Adrenal gland (tissue), 12 donors: ENCODE data around the gene NIPAL1. TPM values are rescaled to one million over a fixed set of nuclear protein-coding genes. Genes with fewer than 3 reads are reported as not detected.

Experiments used
- DNase-seq, 7 donors: peaks; one replicate each; pipeline ENCODE4 v3.0.0-alpha.2; 2019 to 2020
- H3K27ac ChIP-seq, 5 donors: fragments of 200-600 bp; sonication (generic) in 4 of 5; 1 replicate in 3 of 5; 2 replicates in 2 of 5; pipeline versions ENCODE4 v1.5.1 to v1.8.0; 2016 to 2020; ENCODE audit warnings: mild to moderate bottlenecking in 1 of 5
- H3K27me3 ChIP-seq: fragments of 200-600 bp; 2 replicates; pipeline ENCODE4 v1.8.0; 2021
- H3K36me3 ChIP-seq, 2 donors: fragments of 200-600 bp; replicated peaks in 1 of 2; 1 replicate in 1 of 2; 2 replicates in 1 of 2; pipeline versions ENCODE4 v1.5.1 to v1.8.0; 2018 to 2022
- H3K4me1 ChIP-seq, 2 donors: fragments of 200-600 bp; replicated peaks in 1 of 2; 1 replicate in 1 of 2; 2 replicates in 1 of 2; pipeline versions ENCODE4 v1.5.1 to v1.8.0; 2018 to 2021
- H3K4me3 ChIP-seq, 4 donors: fragments of 200-600 bp; sonication (generic) in 3 of 4; one replicate each; pipeline ENCODE4 v1.5.1; 2016 to 2018
- H3K9me3 ChIP-seq, 3 donors: fragments of 200-600 bp; sonication (generic) in 1 of 3; replicated peaks in 1 of 3; 1 replicate in 2 of 3; 2 replicates in 1 of 3; pipeline versions ENCODE4 v1.5.1 to v1.8.0; 2016 to 2021
- CTCF ChIP-seq, 6 experiments: fragments of 450-650 bp in 4 of 6; fragments of 200-600 bp in 2 of 6; sonication (generic) in 1 of 6; IDR thresholded peaks; 1 replicate in 5 of 6; 2 replicates in 1 of 6; pipeline versions ENCODE4 v1.5.1 to v1.8.0; 2016 to 2021; ENCODE audit warnings: antibody characterized with exemption in 6 of 6, mild to moderate bottlenecking in 2 of 6, moderate library complexity in 1 of 6
- POLR2A ChIP-seq, 2 donors: fragments of 450-650 bp; IDR thresholded peaks; one replicate each; pipeline ENCODE4 v1.6.1; 2017; ENCODE audit warnings: antibody characterized with exemption in 2 of 2, mild to moderate bottlenecking in 2 of 2, moderate library complexity in 1 of 2
- WGBS, 4 donors: extraction: QIAGEN DNeasy Blood & Tissue Kit in 2 of 4; methylation state at CpG; one replicate each; pipeline versions ENCODE4 v1.1.5 to v1.1.7; 2013 to 2017; 5-methylcytosine and 5-hydroxymethylcytosine counted together
- intact Hi-C, 2 donors: fragments of 100-400 bp; cut with DNase I; formaldehyde crosslinking; loops; one replicate each; pipeline versions ENCODE4 v1.14.1 to v1.15.0; 2022 to 2023
- polyA plus RNA-seq, 3 donors: library from polyadenylated mRNA; stranded (reverse); fragments of 200-250 nt in 2 of 3; fragments of 350-450 nt in 1 of 3; fragmentation: Illumina TruSeq in 1 of 3; extraction: RNeasy Lipid Tissue Mini Kit (QIAGEN cat#74804) in 1 of 3; gene quantifications; one replicate each; pipeline ENCODE4 v1.2.3, GENCODE V29; 2013 to 2014
- total RNA-seq, 9 donors: library from RNA; depleted of rRNA in 4 of 9; stranded (reverse); fragments of >200 nt in 4 of 9; fragments of 120-200 nt in 1 of 9; fragmentation: NEBNext Ultra II Directional in 1 of 9; extraction: Animal tissue kit (Norgen Biotek cat#: 25700) in 1 of 9; gene quantifications; one replicate each; pipeline versions ENCODE4 v1.1.0 to v1.2.4, GENCODE V29; 2013 to 2023
- donor health status: healthy with polysubstance abuse.
- donor health status: Bipolar disorder and iron deficiency.
- donor health status: DM: yes; HTN: yes; CAD: no.
- donor health status: DM: no; HTN: no; CAD: no.
- donor health status: DM: no; HTN: no; CAD: no.
- donor health status: DM: yes; HTN: yes; CAD: no.

Gene NIPAL1
- total and polyA plus RNA-seq, 12 donors: 0.03 to 1.5 (median 0.75) TPM; not detected in 1

DNA sequence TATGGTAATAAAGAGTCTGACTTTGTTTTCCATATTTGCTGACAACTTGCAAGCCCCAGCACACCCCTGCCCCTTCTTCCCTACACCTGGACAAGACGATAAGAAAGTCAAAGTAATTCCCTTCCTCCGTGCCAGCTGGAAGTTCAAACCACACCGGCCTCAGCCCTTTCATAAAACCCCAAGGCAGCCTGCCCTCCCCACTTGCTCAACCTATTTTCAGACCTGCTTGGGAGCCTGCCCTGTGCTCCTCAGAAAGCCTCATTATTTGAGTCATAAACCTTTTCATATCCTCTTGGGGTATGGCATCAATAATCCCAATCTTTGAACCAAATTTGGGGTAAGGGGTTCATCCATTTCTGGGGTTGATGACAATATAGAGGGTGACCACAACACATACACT, 29.5 kb downstream of the NIPAL1 start:
- Histone ChIP-seq H3K9me3 (no peaks in the 10 kb centered on the region), H3K27ac (no peak overlapping the region), H3K36me3 (no peaks in the 10 kb centered on the region), H3K4me3 (no peak overlapping the region), H3K27me3 (peaks cover 8% of the 10 kb centered on the region), H3K4me1 (no peaks in the 10 kb centered on the region)
- WGBS, 4 donors: 57 to 69% (median 62%) methylated on average over 3 of the region's 3 CpGs
- intact Hi-C loops: no loop called here
- no peak for DNase-seq
- no peak for TF ChIP-seq POLR2A (IDR thresholded peaks at IDR 0.05)
- TF ChIP-seq CTCF (IDR thresholded peaks at IDR 0.05): no peak

DNA sequence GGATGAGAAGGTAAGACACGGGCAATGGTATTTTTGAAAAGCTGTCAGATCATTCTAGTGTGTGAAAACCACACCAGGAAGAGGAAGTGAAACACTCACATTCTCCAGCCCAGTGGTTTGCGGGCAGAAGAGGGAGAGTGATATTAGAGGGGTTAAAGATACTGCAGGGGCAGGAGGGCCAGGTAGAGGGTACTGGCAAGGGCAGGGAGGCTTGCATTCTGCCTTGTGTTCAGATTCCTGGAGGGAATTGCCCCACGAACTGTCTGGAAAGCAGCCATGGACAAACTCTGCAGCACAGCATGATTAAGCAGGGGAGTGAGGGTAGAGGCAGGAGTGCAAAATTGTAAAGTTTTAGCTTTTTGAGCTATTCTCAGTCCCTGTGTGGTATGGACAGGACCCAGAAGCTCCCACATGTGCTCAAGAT, 30.9 kb downstream of the NIPAL1 start:
- Histone ChIP-seq H3K4me3 (no peak overlapping the region), H3K36me3 (no peaks in the 10 kb centered on the region), H3K4me1 (no peaks in the 10 kb centered on the region), H3K27ac (no peak overlapping the region), H3K9me3 (no peaks in the 10 kb centered on the region), H3K27me3 (peaks cover 8% of the 10 kb centered on the region)
- 37 to 47% (median 43%) methylated on average over 3 of the region's 3 CpGs for WGBS, 4 donors
- no peak for DNase-seq
- intact Hi-C loops: no loop called here
- TF ChIP-seq CTCF (IDR thresholded peaks at IDR 0.05): no peak
- no peak for TF ChIP-seq POLR2A (IDR thresholded peaks at IDR 0.05)

GRCh38 chr4:48047896-48048295, 31.3 kb downstream of the NIPAL1 start:
- no peaks in the 10 kb centered on the region for H3K36me3 ChIP-seq
- TF ChIP-seq POLR2A (IDR thresholded peaks at IDR 0.05) (no peak), CTCF (IDR thresholded peaks at IDR 0.05) (no peak)
- no peaks in the 10 kb centered on the region for H3K4me1 ChIP-seq
- H3K27ac ChIP-seq: no peak overlapping the region
- no peaks in the 10 kb centered on the region for H3K9me3 ChIP-seq
- H3K4me3 ChIP-seq: no peak overlapping the region
- intact Hi-C loops: no loop called here
- whole genome bisulfite sequencing, 4 donors: 57 to 100% (median 72%) methylated on average over 1 of the region's 1 CpG
- no peak for DNase-seq
- peaks cover 8% of the 10 kb centered on the region for H3K27me3 ChIP-seq

GRCh38 chr4:48049483-48049882, 32.9 kb downstream of the NIPAL1 start:
- DNase-seq: no peak
- intact Hi-C loops: no loop called here
- H3K27me3 ChIP-seq: peaks cover 8% of the 10 kb centered on the region
- H3K4me3 ChIP-seq: no peak overlapping the region
- no peaks in the 10 kb centered on the region for H3K4me1 ChIP-seq
- H3K27ac ChIP-seq: no peak overlapping the region
- WGBS, 4 donors: 76 to 87% (median 84%) methylated on average over 8 of the region's 8 CpGs
- H3K9me3 ChIP-seq: no peaks in the 10 kb centered on the region
- no peak for TF ChIP-seq CTCF (IDR thresholded peaks at IDR 0.05)
- TF ChIP-seq POLR2A (IDR thresholded peaks at IDR 0.05): no peak
- H3K36me3 ChIP-seq: no peaks in the 10 kb centered on the region
